OCI-LY3 (cell line): Measurements from ENCODE around the gene BCAR1.

Source experiments
- H2AFZ ChIP-seq: fragments of 200-600, 300-600 bp; shearing (Covaris generic); 2 replicates; pipeline ENCODE4 v1.6.0; 2014; ENCODE audit warnings: antibody characterized with exemption, low read depth, low read length
- H3K27ac ChIP-seq: fragments of 200-600, 300-600 bp; sonication (generic); 2 replicates; pipeline ENCODE4 v1.5.1; 2014; ENCODE audit warnings: mild to moderate bottlenecking, low read length, moderate library complexity, mixed read lengths
- H3K27me3 ChIP-seq: fragments of 200-600, 300-600 bp; sonication (generic); 2 replicates; pipeline ENCODE4 v1.6.1; 2014; ENCODE audit warnings: low read depth, low read length, mixed read lengths
- H3K36me3 ChIP-seq: fragments of 200-600, 300-600 bp; sonication (generic); replicated peaks from 2 replicates; pipeline ENCODE3; 2014; ENCODE audit warnings: low read depth, low read length, mixed read lengths
- H3K4me1 ChIP-seq: fragments of 300-600, 200-600 bp; sonication (generic); 2 replicates; pipeline ENCODE4 v1.6.1; 2014; ENCODE audit warnings: low read length, mixed read lengths
- H3K4me2 ChIP-seq: fragments of 200-600, 300-600 bp; sonication (generic); 2 replicates; pipeline ENCODE4 v1.6.1; 2014; ENCODE audit warnings: low read length, mixed read lengths
- H3K4me3 ChIP-seq: fragments of 300-600, 200-600 bp; sonication (generic); 2 replicates; pipeline ENCODE4 v1.5.1; 2014; ENCODE audit warnings: antibody characterized with exemption, mild to moderate bottlenecking, low read length, moderate library complexity
- H3K79me2 ChIP-seq: fragments of 300-600, 200-600 bp; shearing (Covaris generic); 2 replicates; pipeline ENCODE4 v1.6.1; 2014; ENCODE audit warnings: mild to moderate bottlenecking, low read length, mixed read lengths
- H3K9ac ChIP-seq: fragments of 300-600, 200-600 bp; shearing (Covaris generic); 2 replicates; pipeline ENCODE4 v1.6.0; 2014; ENCODE audit warnings: mild to moderate bottlenecking, low read length, moderate library complexity
- H3K9me3 ChIP-seq: fragments of 200-600, 300-600 bp; shearing (Covaris generic); 2 replicates; pipeline ENCODE4 v1.6.1; 2014; ENCODE audit warnings: low read length, mixed read lengths; ENCODE audit not compliant: insufficient read depth
- H4K20me1 ChIP-seq: fragments of 200-600, 300-600 bp; sonication (generic); 2 replicates; pipeline ENCODE4 v1.6.1; 2016; ENCODE audit warnings: low read length, mixed read lengths; ENCODE audit not compliant: insufficient read depth
- CTCF ChIP-seq: fragments of 200-600, 300-600 bp; sonication (generic); IDR thresholded peaks from 2 replicates; pipeline ENCODE4 v1.5.1; 2014; ENCODE audit warnings: antibody characterized with exemption, low read length, low read depth
- EZH2phosphoT487 ChIP-seq: fragments of 200-600 bp; shearing (Covaris generic); IDR thresholded peaks from 2 replicates; pipeline ENCODE4 v1.6.1; 2018; ENCODE audit warnings: antibody characterized with exemption, mixed run types, low read depth

Gene BCAR1

GRCh38 chr16:75195811-75196790, 55.3 kb downstream of the BCAR1 start:
- Histone ChIP-seq H3K4me1 (peaks cover 9% of the 10 kb centered on the region), H3K27ac (no peak overlapping the region), H3K4me2 (no peak overlapping the region), H3K27me3 (peaks cover 59% of the 10 kb centered on the region), H2AFZ (no peak overlapping the region), H4K20me1 (no peaks in the 10 kb centered on the region), H3K9me3 (no peaks in the 10 kb centered on the region), H3K79me2 (no peaks in the 10 kb centered on the region), H3K9ac (no peak overlapping the region), H3K36me3 (no peaks in the 10 kb centered on the region), H3K4me3 (no peak overlapping the region)
- TF ChIP-seq EZH2phosphoT487, result no peak
- TF ChIP-seq CTCF, result no peak

- Histone ChIP-seq H3K9me3 (no peaks in the 10 kb centered on the region), H3K4me1 (no peaks in the 10 kb centered on the region), H3K27ac (no peak overlapping the region), H2AFZ (no peak overlapping the region), H3K4me2 (no peak overlapping the region), H3K79me2 (no peaks in the 10 kb centered on the region), H3K4me3 (no peak overlapping the region), H4K20me1 (no peaks in the 10 kb centered on the region), H3K36me3 (no peaks in the 10 kb centered on the region), H3K27me3 (peaks cover 67% of the 10 kb centered on the region), H3K9ac (no peak overlapping the region)
- TF ChIP-seq EZH2phosphoT487, result no peak
These were observed 57.5 kb downstream of the BCAR1 start for GRCh38 chr16:75193730-75194444.

GRCh38 chr16:75193265-75193650, 58.2 kb downstream of the BCAR1 start:
- H4K20me1 ChIP-seq, result no peaks in the 10 kb centered on the region
- H2AFZ ChIP-seq, result no peak overlapping the region
- H3K27me3 ChIP-seq, result peaks cover 69% of the 10 kb centered on the region
- no peak overlapping the region for H3K4me2 ChIP-seq
- no peaks in the 10 kb centered on the region for H3K79me2 ChIP-seq
- no peaks in the 10 kb centered on the region for H3K4me1 ChIP-seq
- H3K9ac ChIP-seq, result no peak overlapping the region
- no peak overlapping the region for H3K4me3 ChIP-seq
- H3K36me3 ChIP-seq, result no peaks in the 10 kb centered on the region
- TF ChIP-seq CTCF, result no peak
- no peak for TF ChIP-seq EZH2phosphoT487
- no peaks in the 10 kb centered on the region for H3K9me3 ChIP-seq
- no peak overlapping the region for H3K27ac ChIP-seq

- H3K4me3 ChIP-seq, result no peak overlapping the region
- H3K36me3 ChIP-seq, result no peaks in the 10 kb centered on the region
- no peaks in the 10 kb centered on the region for H3K79me2 ChIP-seq
- no peaks in the 10 kb centered on the region for H4K20me1 ChIP-seq
- H2AFZ ChIP-seq, result no peak overlapping the region
- no peak overlapping the region for H3K9ac ChIP-seq
- no peaks in the 10 kb centered on the region for H3K9me3 ChIP-seq
- H3K4me2 ChIP-seq, result no peak overlapping the region
- no peak overlapping the region for H3K27ac ChIP-seq
- H3K27me3 ChIP-seq, result peaks cover 64% of the 10 kb centered on the region
- no peaks in the 10 kb centered on the region for H3K4me1 ChIP-seq
- no peak for TF ChIP-seq CTCF
- no peak for TF ChIP-seq EZH2phosphoT487
These were observed 58.7 kb downstream of the BCAR1 start for GRCh38 chr16:75192606-75193264.
